Measurements from ENCODE around the gene ZNF782.

The ZNF782 gene

GRCh38 chr9:96781552-96781951, 72.8 kb downstream of the ZNF782 start:
- Histone ChIP-seq H3K36me3 (replicated peaks in 1 of 2; ENCODE audit: control insufficient read depth in 2 of 2, insufficient read depth in 2 of 2, low read length in 2 of 2) (peaks cover 0 to 4% of the 10 kb centered on the region in 2 donors), H2BK5ac (ENCODE audit: low read length) (no peak overlapping the region), H4K8ac (ENCODE audit: low read depth, low read length) (no peak overlapping the region), H2BK15ac (ENCODE audit: low read length) (no peak overlapping the region), H3K79me1 (ENCODE audit: low read depth, low read length) (no peaks in the 10 kb centered on the region), H3K4me1 (ENCODE audit: control insufficient read depth in 2 of 2, insufficient read depth in 1 of 2, low read depth in 1 of 2, low read length in 2 of 2) (peaks cover 3 to 7% of the 10 kb centered on the region in 2 donors), H2BK120ac (ENCODE audit: low read depth, low read length) (no peak overlapping the region), H3K4ac (ENCODE audit: low read length) (no peak overlapping the region), H3K18ac (ENCODE audit: low read length) (no peak overlapping the region), H3K4me3 (ENCODE audit: low read length in 2 of 2) (no peak overlapping the region), H3K27me3 (ENCODE audit: control insufficient read depth in 3 of 3, insufficient read depth in 3 of 3, low read depth in 1 of 3, low read length in 3 of 3) (no peaks in the 10 kb centered on the region), H3K14ac (ENCODE audit: low read length) (no peak overlapping the region), H3K9ac (ENCODE audit: low read depth, low read length, poor library complexity) (no peak overlapping the region), H3K27ac (replicated peaks; ENCODE audit: low read length) (no peak overlapping the region), H3K4me2 (ENCODE audit: insufficient read depth, low read length, poor library complexity, severe bottlenecking) (no peak overlapping the region), H2BK12ac (ENCODE audit: low read length) (no peak overlapping the region), H3K9me3 (replicated peaks in 1 of 2; ENCODE audit: control insufficient read depth in 2 of 2, insufficient read depth in 1 of 2, low read depth in 1 of 2, low read length in 2 of 2) (peaks cover 6 to 8% of the 10 kb centered on the region in 2 donors), H2AK5ac (ENCODE audit: low read depth, low read length) (no peak overlapping the region), H3K23ac (ENCODE audit: low read depth, low read length, poor library complexity) (no peak overlapping the region), H2AFZ (ENCODE audit: low read length) (no peak overlapping the region), H4K91ac (ENCODE audit: low read depth, low read length, poor library complexity) (no peak overlapping the region)
- no peak for DNase-seq (ENCODE audit: low spot score)
- no CpG with 5 or more reads among the region's 3 CpGs for WGBS, 2 donors (ENCODE audit: extremely low coverage in 2 of 2, insufficient read length in 2 of 2, insufficient replicate concordance in 1 of 2)

DNA sequence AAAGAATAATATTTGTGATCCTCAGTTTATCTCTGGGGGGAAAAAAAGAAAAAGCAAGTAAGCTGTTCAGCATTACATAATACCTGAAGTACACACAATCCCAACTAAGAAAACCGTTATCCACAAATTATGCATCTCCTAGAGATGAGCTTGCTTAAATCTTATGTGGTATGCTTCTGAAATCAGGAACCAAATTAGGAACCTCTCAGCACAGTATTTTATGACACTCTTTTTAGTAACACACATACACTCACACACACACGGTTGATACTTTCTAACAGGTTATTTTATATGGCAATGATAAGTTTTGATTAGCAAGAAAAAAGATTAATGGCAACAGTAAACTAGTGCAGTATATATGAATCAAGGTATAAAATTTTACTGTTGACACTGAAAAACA, 75.2 kb downstream of the ZNF782 start:
- Histone ChIP-seq H3K36me3 (replicated peaks in 1 of 2; ENCODE audit: control insufficient read depth in 2 of 2, insufficient read depth in 2 of 2, low read length in 2 of 2) (peaks cover 17 to 28% of the 10 kb centered on the region in 2 donors), H2BK120ac (ENCODE audit: low read depth, low read length) (no peak overlapping the region), H2BK15ac (ENCODE audit: low read length) (no peak overlapping the region), H3K23ac (ENCODE audit: low read depth, low read length, poor library complexity) (no peak overlapping the region), H3K27ac (replicated peaks; ENCODE audit: low read length) (no peak overlapping the region), H3K4ac (ENCODE audit: low read length) (no peak overlapping the region), H3K79me1 (ENCODE audit: low read depth, low read length) (peaks cover 3% of the 10 kb centered on the region), H3K9ac (ENCODE audit: low read depth, low read length, poor library complexity) (no peak overlapping the region), H2AK5ac (ENCODE audit: low read depth, low read length) (no peak overlapping the region), H3K9me3 (replicated peaks in 1 of 2; ENCODE audit: control insufficient read depth in 2 of 2, insufficient read depth in 1 of 2, low read depth in 1 of 2, low read length in 2 of 2) (peaks cover 8 to 25% of the 10 kb centered on the region in 2 donors), H3K27me3 (ENCODE audit: control insufficient read depth in 3 of 3, insufficient read depth in 3 of 3, low read depth in 1 of 3, low read length in 3 of 3) (no peaks in the 10 kb centered on the region), H3K4me3 (ENCODE audit: low read length in 2 of 2) (no peak overlapping the region), H3K14ac (ENCODE audit: low read length) (no peak overlapping the region), H3K4me2 (ENCODE audit: insufficient read depth, low read length, poor library complexity, severe bottlenecking) (no peak overlapping the region), H3K4me1 (ENCODE audit: control insufficient read depth in 2 of 2, insufficient read depth in 1 of 2, low read depth in 1 of 2, low read length in 2 of 2) (peaks cover 3 to 7% of the 10 kb centered on the region in 2 donors), H2BK12ac (ENCODE audit: low read length) (no peak overlapping the region), H3K18ac (ENCODE audit: low read length) (no peak overlapping the region), H2BK5ac (ENCODE audit: low read length) (no peak overlapping the region), H2AFZ (ENCODE audit: low read length) (no peak overlapping the region), H4K8ac (ENCODE audit: low read depth, low read length) (no peak overlapping the region), H4K91ac (ENCODE audit: low read depth, low read length, poor library complexity) (no peak overlapping the region)
- WGBS, 2 donors (ENCODE audit: extremely low coverage in 2 of 2, insufficient read length in 2 of 2, insufficient replicate concordance in 1 of 2), result no CpG with 5 or more reads among the region's 2 CpGs
- no peak for DNase-seq (ENCODE audit: low spot score)

DNA sequence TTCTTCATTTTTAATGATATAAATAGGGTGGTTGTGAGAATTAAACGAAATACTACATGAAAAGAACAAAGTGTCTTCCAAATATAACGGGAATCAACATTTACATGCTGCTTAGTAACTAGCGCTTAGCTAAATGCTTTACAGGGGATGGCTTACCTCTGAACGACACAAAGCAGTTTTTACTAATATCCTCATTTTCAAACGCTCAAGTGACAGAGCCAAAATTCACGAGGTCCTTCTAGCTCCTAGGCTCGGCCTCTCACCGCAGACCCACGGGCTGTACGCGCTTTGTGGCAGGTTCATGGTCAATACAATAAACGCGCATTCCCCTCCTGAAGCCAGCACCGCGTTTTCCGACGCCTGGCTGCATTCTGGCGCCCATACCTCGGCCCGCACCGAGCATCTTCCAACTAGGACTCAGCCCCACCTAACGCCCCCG, 76.9 kb downstream of the ZNF782 start:
- no peaks in the 10 kb centered on the region for H3K27me3 ChIP-seq (ENCODE audit: control insufficient read depth in 3 of 3, insufficient read depth in 3 of 3, low read depth in 1 of 3, low read length in 3 of 3)
- no CpG with 5 or more reads among the region's 23 CpGs for WGBS, 2 donors (ENCODE audit: extremely low coverage in 2 of 2, insufficient read length in 2 of 2, insufficient replicate concordance in 1 of 2)
- H3K36me3 ChIP-seq (replicated peaks in 1 of 2; ENCODE audit: control insufficient read depth in 2 of 2, insufficient read depth in 2 of 2, low read length in 2 of 2), result peaks cover 20 to 43% of the 10 kb centered on the region in 2 donors
- H3K27ac ChIP-seq (replicated peaks; ENCODE audit: low read length), result no peak overlapping the region
- H3K4me3 ChIP-seq (ENCODE audit: low read length in 2 of 2), result peak overlapping the region; percentile 59 to 80
- peak overlapping the region; percentile 61 for H2BK5ac ChIP-seq (ENCODE audit: low read length)
- H2BK120ac ChIP-seq (ENCODE audit: low read depth, low read length), result no peak overlapping the region
- no peak overlapping the region for H2AK5ac ChIP-seq (ENCODE audit: low read depth, low read length)
- peak overlapping the region; percentile 82 for H3K9ac ChIP-seq (ENCODE audit: low read depth, low read length, poor library complexity)
- peaks cover 3% of the 10 kb centered on the region for H3K79me1 ChIP-seq (ENCODE audit: low read depth, low read length)
- no peak overlapping the region for H2BK15ac ChIP-seq (ENCODE audit: low read length)
- H4K91ac ChIP-seq (ENCODE audit: low read depth, low read length, poor library complexity), result no peak overlapping the region
- no peak overlapping the region for H3K14ac ChIP-seq (ENCODE audit: low read length)
- peaks cover 7 to 34% of the 10 kb centered on the region in 2 donors for H3K9me3 ChIP-seq (replicated peaks in 1 of 2; ENCODE audit: control insufficient read depth in 2 of 2, insufficient read depth in 1 of 2, low read depth in 1 of 2, low read length in 2 of 2)
- no peak for DNase-seq (ENCODE audit: low spot score)
- H3K4ac ChIP-seq (ENCODE audit: low read length), result no peak overlapping the region
- H2AFZ ChIP-seq (ENCODE audit: low read length), result peak overlapping the region; percentile 88
- peaks cover 3 to 7% of the 10 kb centered on the region in 2 donors for H3K4me1 ChIP-seq (ENCODE audit: control insufficient read depth in 2 of 2, insufficient read depth in 1 of 2, low read depth in 1 of 2, low read length in 2 of 2)
- no peak overlapping the region for H4K8ac ChIP-seq (ENCODE audit: low read depth, low read length)
- H2BK12ac ChIP-seq (ENCODE audit: low read length), result no peak overlapping the region
- peak overlapping the region; percentile 95 for H3K18ac ChIP-seq (ENCODE audit: low read length)
- H3K23ac ChIP-seq (ENCODE audit: low read depth, low read length, poor library complexity), result peak overlapping the region; percentile 56
- H3K4me2 ChIP-seq (ENCODE audit: insufficient read depth, low read length, poor library complexity, severe bottlenecking), result peak overlapping the region; percentile 83

DNA sequence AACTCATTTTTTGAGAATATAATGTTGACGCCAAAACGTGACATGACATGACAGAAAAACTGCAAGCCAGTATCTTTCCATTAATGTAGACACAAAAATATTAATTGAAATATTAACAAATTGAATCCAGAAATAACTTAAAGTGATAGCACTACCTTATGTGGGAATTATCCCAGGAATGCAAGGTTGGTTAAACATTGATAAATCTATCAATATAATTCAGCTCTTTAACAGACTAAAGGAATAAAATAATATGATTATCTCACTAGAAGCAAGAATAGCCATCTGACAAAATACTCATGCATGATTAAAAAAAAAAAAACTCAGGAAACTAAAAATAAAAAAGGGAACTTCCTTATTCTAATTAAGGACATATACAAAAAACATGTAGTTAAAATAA, 83.2 kb downstream of the ZNF782 start:
- Histone ChIP-seq H3K4me1 (ENCODE audit: control insufficient read depth in 2 of 2, insufficient read depth in 1 of 2, low read depth in 1 of 2, low read length in 2 of 2) (no peaks in the 10 kb centered on the region), H2AFZ (ENCODE audit: low read length) (no peak overlapping the region), H3K4me2 (ENCODE audit: insufficient read depth, low read length, poor library complexity, severe bottlenecking) (no peak overlapping the region), H3K14ac (ENCODE audit: low read length) (no peak overlapping the region), H2BK5ac (ENCODE audit: low read length) (no peak overlapping the region), H3K23ac (ENCODE audit: low read depth, low read length, poor library complexity) (no peak overlapping the region), H2BK15ac (ENCODE audit: low read length) (no peak overlapping the region), H2BK120ac (ENCODE audit: low read depth, low read length) (no peak overlapping the region), H3K9ac (ENCODE audit: low read depth, low read length, poor library complexity) (no peak overlapping the region), H2BK12ac (ENCODE audit: low read length) (no peak overlapping the region), H3K27me3 (ENCODE audit: control insufficient read depth in 3 of 3, insufficient read depth in 3 of 3, low read depth in 1 of 3, low read length in 3 of 3) (no peaks in the 10 kb centered on the region), H3K9me3 (replicated peaks in 1 of 2; ENCODE audit: control insufficient read depth in 2 of 2, insufficient read depth in 1 of 2, low read depth in 1 of 2, low read length in 2 of 2) (peaks cover 8 to 95% of the 10 kb centered on the region in 2 donors), H3K4me3 (ENCODE audit: low read length in 2 of 2) (no peak overlapping the region), H3K27ac (replicated peaks; ENCODE audit: low read length) (no peak overlapping the region), H3K79me1 (ENCODE audit: low read depth, low read length) (peaks cover 3% of the 10 kb centered on the region), H3K4ac (ENCODE audit: low read length) (no peak overlapping the region), H3K36me3 (replicated peaks in 1 of 2; ENCODE audit: control insufficient read depth in 2 of 2, insufficient read depth in 2 of 2, low read length in 2 of 2) (peaks cover 19 to 97% of the 10 kb centered on the region in 2 donors), H3K18ac (ENCODE audit: low read length) (no peak overlapping the region), H2AK5ac (ENCODE audit: low read depth, low read length) (no peak overlapping the region), H4K8ac (ENCODE audit: low read depth, low read length) (no peak overlapping the region), H4K91ac (ENCODE audit: low read depth, low read length, poor library complexity) (no peak overlapping the region)
- no peak for DNase-seq (ENCODE audit: low spot score)
- no CpG with 5 or more reads among the region's 2 CpGs for WGBS, 2 donors (ENCODE audit: extremely low coverage in 2 of 2, insufficient read length in 2 of 2, insufficient replicate concordance in 1 of 2)

Measured in neuronal stem cell (in vitro differentiated cells).